GM19467 (cell line): Measurements from ENCODE around the gene A4GNT.

ENCODE experiments used
- ATAC-seq: cut with Tn5 transposase; IDR thresholded peaks from one replicate; pipeline ENCODE4 v1.9.1; 2021; ENCODE audit warnings: mild to moderate bottlenecking, moderate library complexity; ENCODE audit not compliant: unreplicated experiment

The A4GNT gene

GRCh38 chr3:138081371-138082084 is 50.7 kb downstream of the A4GNT start:
- no peak for ATAC-seq

DNA sequence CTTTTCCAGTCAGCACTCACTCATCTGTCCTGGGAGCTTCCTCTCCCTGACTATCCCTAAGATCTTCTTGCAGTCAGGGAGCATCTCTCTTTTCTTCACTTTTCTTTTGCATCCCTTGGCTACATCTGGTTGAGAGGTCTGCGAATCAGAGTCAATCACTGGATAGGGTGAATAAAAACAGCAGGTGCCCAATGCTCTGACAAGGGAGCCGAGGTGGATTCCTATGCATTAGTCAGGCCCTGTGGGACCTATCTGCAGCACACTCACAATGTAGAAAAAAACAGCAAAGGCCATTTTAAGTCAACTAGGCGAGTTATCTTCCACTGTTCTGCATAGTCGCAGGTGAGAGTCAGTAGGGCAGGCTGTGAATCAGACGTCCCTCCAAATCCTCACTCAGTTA is 52.3 kb downstream of the A4GNT start:
- ATAC-seq: no peak

GRCh38 chr3:138078901-138079344 is 53.3 kb downstream of the A4GNT start:
- no peak for ATAC-seq

DNA sequence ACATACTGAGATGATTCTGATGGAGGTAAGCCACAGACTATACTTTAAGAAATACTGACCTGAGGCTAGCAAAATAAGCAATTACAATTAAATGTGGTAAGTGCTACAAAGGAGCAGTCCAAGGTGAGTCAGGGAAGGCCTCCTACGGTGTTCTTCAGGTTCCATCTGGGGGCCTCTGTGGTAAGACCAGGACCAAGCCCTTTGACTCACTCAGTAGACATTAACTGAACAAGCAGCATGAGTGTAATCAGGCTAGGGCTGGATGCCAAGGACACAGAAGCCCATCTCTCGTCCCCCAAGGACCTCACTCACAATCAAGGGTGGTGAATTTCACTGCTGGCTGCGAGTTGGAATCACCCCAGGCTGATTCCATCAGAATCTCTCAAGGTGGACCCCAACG is 54.1 kb downstream of the A4GNT start:
- ATAC-seq: no peak
